Peyer's patch (tissue), 4 donors: Measurements from ENCODE around the gene SPACA6. TPM values are rescaled to one million over a fixed set of nuclear protein-coding genes. Genes with fewer than 3 reads are reported as not detected.
"Not testable (repeated sequence)": the region's sequence is repeated elsewhere in the genome, so short reads cannot be mapped to it uniquely, and the experiment has no call there.

Experiments
- DNase-seq, 3 donors: peaks; one replicate each; pipeline ENCODE4 v3.0.0-alpha.2; 2017 to 2019
- H3K27ac ChIP-seq, 4 donors: fragments of 200-600 bp; sonication (generic); one replicate each; pipeline ENCODE4 v1.5.1; 2016 to 2019
- H3K27me3 ChIP-seq, 2 donors: fragments of 200-600 bp; sonication (generic); one replicate each; pipeline ENCODE4 v1.5.1; 2019
- H3K36me3 ChIP-seq, 3 donors: fragments of 200-600 bp; sonication (generic); one replicate each; pipeline ENCODE4 v1.5.1; 2016 to 2019
- H3K4me1 ChIP-seq, 4 donors: fragments of 200-600 bp; sonication (generic); one replicate each; pipeline ENCODE4 v1.5.1; 2016 to 2019
- H3K4me3 ChIP-seq, 4 donors: fragments of 200-600 bp; sonication (generic); 1 replicate in 3 of 4; 2 replicates in 1 of 4; pipeline ENCODE4 v1.5.1; 2016 to 2019; ENCODE audit warnings: mild to moderate bottlenecking in 1 of 4
- H3K9me3 ChIP-seq, 4 donors: fragments of 200-600 bp; sonication (generic); one replicate each; pipeline ENCODE4 v1.5.1; 2016 to 2019; ENCODE audit warnings: mild to moderate bottlenecking in 1 of 4
- CTCF ChIP-seq, 6 experiments: fragments of 450-650 bp in 4 of 6; fragments of 200-600 bp in 2 of 6; sonication (generic) in 1 of 6; IDR thresholded peaks; one replicate each; pipeline ENCODE4 v1.5.1; 2017 to 2019; ENCODE audit warnings: antibody characterized with exemption in 6 of 6, mild to moderate bottlenecking in 3 of 6, moderate library complexity in 1 of 6
- POLR2A ChIP-seq, 2 donors: fragments of 450-650 bp; IDR thresholded peaks; one replicate each; pipeline ENCODE4 v1.5.1; 2017; ENCODE audit warnings: antibody characterized with exemption in 2 of 2, mild to moderate bottlenecking in 2 of 2, moderate library complexity in 2 of 2
- total RNA-seq, 4 donors: library from RNA; depleted of rRNA; stranded (reverse); fragments of >200 nt; gene quantifications; one replicate each; pipeline ENCODE4 v1.1.0, GENCODE V29; 2016

The SPACA6 gene
- total RNA-seq, 4 donors from 2014 or later, result 3.0 to 29.7 (median 11.6) TPM

DNA sequence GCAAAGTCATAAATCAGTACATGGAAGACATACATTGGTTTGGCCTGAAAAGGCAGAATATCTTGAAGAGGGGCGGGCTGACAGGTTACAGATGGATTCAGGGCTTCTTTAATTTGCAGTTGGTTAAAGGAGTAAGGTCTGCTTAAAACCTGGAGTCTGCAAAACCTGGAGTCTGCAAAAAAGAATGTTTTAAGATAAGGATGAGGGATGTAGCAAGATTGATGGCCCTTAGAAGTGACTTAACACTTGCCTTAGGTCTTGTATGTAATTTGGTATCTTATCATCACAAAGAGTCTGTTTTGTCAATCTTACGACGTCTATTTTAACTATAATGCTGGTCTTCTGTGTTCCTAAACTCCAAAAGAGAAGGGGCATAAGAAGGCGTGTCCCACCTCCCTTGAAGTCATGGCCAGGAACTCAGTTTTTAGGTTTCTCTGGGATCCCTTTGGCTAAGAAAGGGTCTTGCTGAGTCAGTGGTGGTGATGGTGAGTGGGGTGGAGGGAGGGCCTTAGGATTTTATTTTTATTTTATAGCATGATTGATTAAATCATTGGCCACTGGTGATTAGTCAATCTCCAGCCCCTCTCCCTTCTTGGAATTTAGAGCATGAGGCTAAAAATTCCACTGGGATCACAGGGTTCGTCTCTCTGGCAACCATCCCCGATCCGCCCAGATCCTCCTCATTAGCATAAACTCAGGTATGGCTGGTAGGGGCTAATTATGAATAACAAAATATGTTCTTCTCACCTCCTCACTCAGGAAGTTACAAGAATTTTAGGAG, 40.8 kb downstream of the SPACA6 start:
- TF ChIP-seq CTCF (IDR thresholded peaks at IDR 0.05) (no peak), POLR2A (IDR thresholded peaks at IDR 0.05) (no peak)
- DNase-seq, result no peak
- H3K9me3 ChIP-seq, result peaks cover 0 to 3% (median 0%) of the 10 kb centered on the region in 4 donors
- H3K4me3 ChIP-seq, result no peak overlapping the region
- H3K27ac ChIP-seq, result no peak overlapping the region
- H3K36me3 ChIP-seq, result no peaks in the 10 kb centered on the region
- no peaks in the 10 kb centered on the region for H3K27me3 ChIP-seq
- no peaks in the 10 kb centered on the region for H3K4me1 ChIP-seq

- Histone ChIP-seq H3K27me3 (no peaks in the 10 kb centered on the region), H3K27ac (no peak overlapping the region), H3K36me3 (no peaks in the 10 kb centered on the region), H3K4me3 (no peak overlapping the region), H3K4me1 (no peaks in the 10 kb centered on the region), H3K9me3 (no peaks in the 10 kb centered on the region)
- DNase-seq, result peak in 1 of 3 donors; percentile 64
- TF ChIP-seq POLR2A (IDR thresholded peaks at IDR 0.05) (no peak), CTCF (IDR thresholded peaks at IDR 0.05) (no peak)
These were observed 42.8 kb downstream of the SPACA6 start for GRCh38 chr19:51735759-51736449.

- Histone ChIP-seq H3K27ac (no peak overlapping the region), H3K4me1 (no peaks in the 10 kb centered on the region), H3K27me3 (no peaks in the 10 kb centered on the region), H3K4me3 (no peak overlapping the region), H3K9me3 (no peaks in the 10 kb centered on the region), H3K36me3 (no peaks in the 10 kb centered on the region)
- no peak for DNase-seq
- TF ChIP-seq CTCF (IDR thresholded peaks at IDR 0.05) (no peak), POLR2A (IDR thresholded peaks at IDR 0.05) (no peak)
These were observed 44.3 kb downstream of the SPACA6 start for GRCh38 chr19:51737389-51737788.

DNA sequence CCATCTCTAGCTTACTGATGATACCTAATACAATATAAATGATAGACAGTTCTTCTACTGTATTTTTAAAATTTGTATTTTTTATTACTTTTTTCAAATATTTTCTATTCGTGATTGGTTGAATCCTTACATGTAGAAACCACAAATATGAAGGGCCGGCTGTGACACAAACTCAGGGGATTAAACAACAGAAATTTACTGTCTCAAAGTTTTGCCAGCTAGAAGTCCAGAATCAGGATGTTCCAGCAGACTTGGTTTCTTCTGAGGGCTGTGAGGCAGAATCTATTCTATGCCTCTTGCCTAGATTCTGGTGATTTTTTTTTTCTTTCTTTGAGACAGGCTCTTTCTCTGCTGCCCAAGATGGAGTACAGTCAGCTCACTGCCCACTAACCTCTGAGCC, 44.8 kb downstream of the SPACA6 start:
- no peaks in the 10 kb centered on the region for H3K4me1 ChIP-seq
- TF ChIP-seq POLR2A (IDR thresholded peaks at IDR 0.05) (no peak), CTCF (IDR thresholded peaks at IDR 0.05) (no peak)
- H3K36me3 ChIP-seq, result no peaks in the 10 kb centered on the region
- H3K27ac ChIP-seq, result no peak overlapping the region
- H3K9me3 ChIP-seq, result no peaks in the 10 kb centered on the region
- DNase-seq, result no peak
- no peaks in the 10 kb centered on the region for H3K27me3 ChIP-seq
- no peak overlapping the region for H3K4me3 ChIP-seq

DNA sequence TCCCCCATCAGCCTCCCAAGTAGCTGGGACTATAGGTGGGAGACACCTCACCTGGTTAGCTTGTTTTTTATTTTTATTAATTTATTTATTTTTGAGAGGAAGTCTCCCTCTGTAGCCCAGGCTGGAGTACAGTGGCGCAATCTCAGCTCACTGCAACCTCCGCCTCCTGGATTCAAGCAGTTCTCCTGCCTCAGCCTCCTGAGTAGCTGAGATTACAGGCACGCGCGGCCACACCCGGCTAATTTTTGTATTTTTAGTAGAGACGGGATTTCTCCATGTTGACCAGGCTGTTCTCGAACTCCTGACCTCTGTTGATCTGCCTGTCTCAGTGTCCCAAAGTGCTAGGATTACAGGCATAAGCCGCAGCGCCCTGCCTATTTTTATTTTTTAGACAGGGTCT, 45.4 kb downstream of the SPACA6 start:
- not testable (repeated sequence) for H3K27ac ChIP-seq, H3K4me1 ChIP-seq, H3K36me3 ChIP-seq, H3K9me3 ChIP-seq, DNase-seq, H3K27me3 ChIP-seq, H3K4me3 ChIP-seq

GRCh38 chr19:51739466-51740213, 46.5 kb downstream of the SPACA6 start:
- no peak overlapping the region for H3K27ac ChIP-seq
- no peak for DNase-seq
- TF ChIP-seq POLR2A (IDR thresholded peaks at IDR 0.05) (no peak), CTCF (IDR thresholded peaks at IDR 0.05) (no peak)
- H3K4me3 ChIP-seq, result no peak overlapping the region
- H3K4me1 ChIP-seq, result no peaks in the 10 kb centered on the region
- H3K36me3 ChIP-seq, result no peaks in the 10 kb centered on the region
- no peaks in the 10 kb centered on the region for H3K9me3 ChIP-seq
- no peaks in the 10 kb centered on the region for H3K27me3 ChIP-seq
